Stomach (tissue), 9 donors: Measurements from ENCODE around the gene CUX1. TPM values are rescaled to one million over a fixed set of nuclear protein-coding genes. Genes with fewer than 3 reads are reported as not detected.

ENCODE experiments used
- DNase-seq, 2 donors: peaks; one replicate each; pipeline versions ENCODE4 v3.0.0 to v3.0.0-alpha.2; 2013 to 2019
- H3K27ac ChIP-seq, 5 donors: fragments of 200-600 bp in 4 of 5; sonication (generic) in 4 of 5; one replicate each; pipeline ENCODE4 v1.5.1; 2013 to 2019; ENCODE audit warnings: mild to moderate bottlenecking in 1 of 5, moderate library complexity in 1 of 5
- H3K27me3 ChIP-seq, 3 donors: fragments of 200-600 bp; sonication (generic); one replicate each; pipeline ENCODE4 v1.5.1; 2017 to 2019; ENCODE audit warnings: mixed run types in 1 of 3
- H3K36me3 ChIP-seq, 4 donors: fragments of 200-600 bp; sonication (generic); 1 replicate in 3 of 4; 2 replicates in 1 of 4; pipeline ENCODE4 v1.5.1; 2016 to 2019
- H3K4me1 ChIP-seq, 4 donors: fragments of 200-600 bp; sonication (generic); one replicate each; pipeline ENCODE4 v1.5.1; 2016 to 2019
- H3K4me3 ChIP-seq, 4 donors: fragments of 200-600 bp; sonication (generic) in 3 of 4; one replicate each; pipeline ENCODE4 v1.5.1; 2016 to 2019; ENCODE audit warnings: mild to moderate bottlenecking in 1 of 4
- H3K9me3 ChIP-seq, 4 donors: fragments of 200-600 bp; sonication (generic); one replicate each; pipeline ENCODE4 v1.5.1; 2016 to 2019
- CTCF ChIP-seq, 7 experiments: fragments of 450-650 bp in 4 of 7; fragments of 200-600 bp in 3 of 7; sonication (generic) in 3 of 7; IDR thresholded peaks; one replicate each; pipeline ENCODE4 v1.5.1; 2016 to 2019; ENCODE audit warnings: antibody characterized with exemption in 7 of 7, control low read depth in 2 of 7, mild to moderate bottlenecking in 1 of 7
- EP300 ChIP-seq: sonication (generic); formaldehyde crosslinking; IDR thresholded peaks from one replicate; pipeline ENCODE4 v1.6.1; 2017; ENCODE audit warnings: antibody characterized with exemption
- POLR2A ChIP-seq, 4 donors: fragments of 450-650 bp; IDR thresholded peaks; one replicate each; pipeline ENCODE4 v1.6.1; 2016; ENCODE audit warnings: antibody characterized with exemption in 4 of 4, control low read depth in 2 of 4, mild to moderate bottlenecking in 1 of 4, moderate library complexity in 1 of 4
- POLR2AphosphoS5 ChIP-seq, 3 donors: sonication (generic); formaldehyde crosslinking; IDR thresholded peaks; one replicate each; pipeline ENCODE4 v1.6.1; 2016; ENCODE audit warnings: antibody characterized with exemption in 3 of 3
- WGBS, 5 donors: extraction: QIAGEN DNeasy Blood & Tissue Kit in 3 of 5; methylation state at CpG; one replicate each; pipeline versions ENCODE4 v1.1.5 to v1.1.7; 2013 to 2018; 5-methylcytosine and 5-hydroxymethylcytosine counted together
- intact Hi-C: fragments of 100-400 bp; cut with DNase I; formaldehyde crosslinking; loops from one replicate; pipeline ENCODE4 v1.15.1; 2023; ENCODE audit warnings: low total_unique reads
- polyA plus RNA-seq, 3 donors: library from polyadenylated mRNA; stranded (reverse); fragments of 200-250 nt; gene quantifications; one replicate each; pipeline ENCODE4 v1.2.3, GENCODE V29; 2013
- total RNA-seq, 5 donors: library from RNA; depleted of rRNA; stranded (reverse); fragments of >200 nt; gene quantifications; one replicate each; pipeline versions ENCODE4 v1.1.0 to v1.2.3, GENCODE V29; 2014 to 2016
- donor health status: healthy with polysubstance abuse.
- donor health status: Bipolar disorder and iron deficiency.
- donor health status: healthy.

Gene CUX1
- total and polyA plus RNA-seq, 8 donors, result 24.7 to 201 (median 54.7) TPM

- Histone ChIP-seq H3K9me3 (no peaks in the 10 kb centered on the region), H3K27ac (no peak overlapping the region), H3K4me3 (no peak overlapping the region), H3K36me3 (peaks cover 19 to 89% (median 81%) of the 10 kb centered on the region in 4 donors), H3K27me3 (no peaks in the 10 kb centered on the region), H3K4me1 (peaks cover 0 to 9% (median 0%) of the 10 kb centered on the region in 4 donors)
- no peak for DNase-seq
- TF ChIP-seq CTCF (IDR thresholded peaks at IDR 0.05) (no peak), POLR2A (IDR thresholded peaks at IDR 0.05) (no peak), POLR2AphosphoS5 (IDR thresholded peaks at IDR 0.05) (no peak), EP300 (no peak)
- intact Hi-C loops, result no loop called here
- WGBS, 5 donors, result 90 to 95% (median 91%) methylated on average over 7 of the region's 7 CpGs
Measured at GRCh38 chr7:102236102-102236501, 418.7 kb downstream of the CUX1 start.

GRCh38 chr7:102236592-102237287 lies 419.3 kb downstream of the CUX1 start:
- Histone ChIP-seq H3K4me1 (peaks cover 0 to 9% (median 0%) of the 10 kb centered on the region in 4 donors), H3K9me3 (no peaks in the 10 kb centered on the region), H3K27ac (no peak overlapping the region), H3K4me3 (no peak overlapping the region), H3K36me3 (peaks cover 19 to 92% (median 84%) of the 10 kb centered on the region in 4 donors), H3K27me3 (no peaks in the 10 kb centered on the region)
- intact Hi-C loops, result no loop called here
- TF ChIP-seq CTCF (IDR thresholded peaks at IDR 0.05), result peak in 5 of 7 experiments; percentile 40 to 74 (median 56)
- TF ChIP-seq POLR2A (IDR thresholded peaks at IDR 0.05), result no peak
- TF ChIP-seq POLR2AphosphoS5 (IDR thresholded peaks at IDR 0.05), result peak in 1 of 3 donors; percentile 6
- TF ChIP-seq EP300, result no peak
- DNase-seq, result peak; percentile 68 to 84
- 28 to 44% (median 37%) methylated on average over 14 of the region's 14 CpGs for WGBS, 5 donors

GRCh38 chr7:102239206-102239820 lies 421.9 kb downstream of the CUX1 start:
- Histone ChIP-seq H3K4me3 (no peak overlapping the region), H3K36me3 (peaks cover 19 to 88% (median 85%) of the 10 kb centered on the region in 4 donors), H3K9me3 (no peaks in the 10 kb centered on the region), H3K4me1 (peaks cover 0 to 4% (median 0%) of the 10 kb centered on the region in 4 donors), H3K27me3 (no peaks in the 10 kb centered on the region), H3K27ac (no peak overlapping the region)
- WGBS, 5 donors, result 96 to 97% (median 97%) methylated on average over 29 to 35 of the region's 35 CpGs
- TF ChIP-seq POLR2AphosphoS5 (IDR thresholded peaks at IDR 0.05) (no peak), EP300 (no peak), CTCF (IDR thresholded peaks at IDR 0.05) (no peak), POLR2A (IDR thresholded peaks at IDR 0.05) (no peak)
- intact Hi-C loops, result no loop called here
- no peak for DNase-seq

GRCh38 chr7:102241431-102241830 lies 424.0 kb downstream of the CUX1 start:
- no peak overlapping the region for H3K27ac ChIP-seq
- intact Hi-C loops, result no loop called here
- WGBS, 5 donors, result 89 to 98% (median 92%) methylated on average over 6 to 8 of the region's 8 CpGs

More at GRCh38 chr7:102241431-102241830, 424.0 kb downstream of the CUX1 start:
- Histone ChIP-seq H3K4me3 (no peak overlapping the region), H3K4me1 (peaks cover 0 to 2% (median 0%) of the 10 kb centered on the region in 4 donors), H3K9me3 (no peaks in the 10 kb centered on the region), H3K36me3 (peaks cover 19 to 88% (median 87%) of the 10 kb centered on the region in 4 donors), H3K27me3 (no peaks in the 10 kb centered on the region)
- DNase-seq, result no peak
- TF ChIP-seq POLR2A (IDR thresholded peaks at IDR 0.05), result no peak
- TF ChIP-seq CTCF (IDR thresholded peaks at IDR 0.05), result no peak
- no peak for TF ChIP-seq EP300
- no peak for TF ChIP-seq POLR2AphosphoS5 (IDR thresholded peaks at IDR 0.05)
